SK-MEL-5 (cell line): Measurements from ENCODE around the gene FSIP1. TPM values are rescaled to one million over a fixed set of nuclear protein-coding genes. Genes with fewer than 3 reads are reported as not detected.
A peak's percentile ranks its signal among the peaks of the same experiment; 100 is the strongest.

ENCODE experiments used
- DNase-seq: peaks from one replicate; pipeline ENCODE4 v3.0.0-alpha.2; 2016; ENCODE audit warnings: low read depth, low spot score
- in situ Hi-C: cut with HindIII; loops from 2 replicates; pipeline ENCODE4 v1.10.0; 2016; ENCODE audit warnings: low sequenced_read_pairs, high pct_unique_total_duplicates, low pct_unique_long_range_greater_than_20kb
- total RNA-seq: library from RNA; depleted of rRNA; stranded (reverse); fragments of >200 nt; shearing (Covaris generic); gene quantifications from 2 replicates; pipeline ENCODE4 v1.2.3, GENCODE V29; 2014; rRNA removed

The FSIP1 gene
- total RNA-seq, 1 experiment from 2014 or later = 0.42 TPM

- DNase-seq = peak; percentile 26
- in situ Hi-C loops = no loop called here
These were observed 203.7 kb downstream of the FSIP1 start for GRCh38 chr15:39578851-39579486.

- DNase-seq = no peak
- in situ Hi-C loops = no loop called here
These were observed 207.5 kb downstream of the FSIP1 start for GRCh38 chr15:39575180-39575579.

DNA sequence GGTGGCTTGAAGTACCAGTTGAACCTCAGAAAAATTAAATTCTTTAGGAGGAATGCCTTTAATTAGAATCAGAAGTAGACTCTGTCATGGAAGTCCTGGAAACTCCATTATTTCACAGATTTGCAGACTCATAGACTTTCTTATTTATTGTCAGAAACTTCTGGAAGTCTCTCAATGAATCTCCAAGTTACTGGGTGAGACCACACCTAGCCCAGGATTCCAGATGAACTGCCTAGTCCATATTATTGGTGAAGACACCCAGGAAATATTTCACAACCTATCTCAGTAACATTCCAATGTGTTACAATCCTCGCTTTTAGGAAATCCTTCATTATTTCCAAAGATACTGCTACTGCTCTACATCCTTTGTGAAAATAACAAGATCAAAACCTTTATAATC is 208.2 kb downstream of the FSIP1 start:
- in situ Hi-C loops = no loop called here

GRCh38 chr15:39573844-39574243 is 208.8 kb downstream of the FSIP1 start:
- in situ Hi-C loops = no loop called here
- no peak for DNase-seq

More for the DNA sequence above, 208.2 kb downstream of the FSIP1 start:
- DNase-seq = no peak

- in situ Hi-C loops = no loop called here
- no peak for DNase-seq
These were observed 209.4 kb downstream of the FSIP1 start for GRCh38 chr15:39573287-39573686.

DNA sequence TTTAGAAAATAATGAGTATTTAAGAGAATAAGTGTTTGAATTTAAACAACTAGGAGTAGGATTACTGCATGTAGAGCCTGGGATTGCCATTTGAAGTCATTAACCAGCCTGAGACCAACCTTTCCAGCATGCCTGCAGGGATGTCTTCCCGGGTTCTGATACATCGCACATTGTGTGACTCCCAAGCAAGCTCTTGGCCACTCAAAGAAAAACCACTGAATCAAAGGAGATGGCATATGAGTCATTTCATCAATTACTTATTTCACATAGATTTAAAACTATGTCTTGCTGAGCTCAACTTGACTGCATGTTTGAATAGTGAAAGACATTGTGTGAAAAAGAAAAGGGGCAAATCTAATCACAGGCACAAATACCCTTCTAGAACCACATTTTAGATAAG is 216.8 kb downstream of the FSIP1 start:
- in situ Hi-C loops = no loop called here
- DNase-seq = peak; percentile 32

DNA sequence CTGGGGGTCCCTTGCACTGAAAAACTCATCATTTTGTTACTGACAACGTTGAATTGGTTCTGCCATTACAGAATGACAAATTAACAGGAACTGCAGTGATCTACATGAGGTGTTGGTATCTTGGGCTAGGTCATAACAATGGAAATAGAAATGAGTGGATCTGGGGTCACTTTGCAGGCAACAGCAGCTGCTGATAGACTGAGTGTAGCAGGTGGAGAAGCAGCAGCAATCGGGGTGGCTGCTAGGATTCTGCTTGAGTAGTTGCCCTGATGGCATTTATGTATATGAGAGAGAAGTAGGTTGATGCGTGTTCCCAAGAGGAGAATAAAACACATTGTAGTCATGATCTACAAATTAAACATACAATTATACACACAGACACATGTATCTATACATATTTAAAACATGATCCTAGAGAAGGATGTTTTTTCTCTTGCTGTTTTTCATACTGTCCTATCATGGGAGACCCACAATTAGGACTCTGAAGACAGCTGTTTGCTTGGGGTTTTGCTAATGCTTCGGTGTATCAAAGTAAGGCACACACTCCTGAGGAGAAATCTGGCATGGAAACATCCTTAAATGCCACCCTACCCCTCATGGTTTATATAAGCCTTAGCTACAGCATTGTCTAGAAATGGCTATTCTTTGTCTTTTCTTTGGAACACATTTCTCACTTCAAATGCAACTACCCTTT is 217.5 kb downstream of the FSIP1 start:
- no peak for DNase-seq
- in situ Hi-C loops = no loop called here

GRCh38 chr15:39558421-39558820 is 224.2 kb downstream of the FSIP1 start:
- no peak for DNase-seq
- in situ Hi-C loops = no loop called here

GRCh38 chr15:39556461-39556860 is 226.2 kb downstream of the FSIP1 start:
- DNase-seq = no peak
- in situ Hi-C loops = no loop called here

DNA sequence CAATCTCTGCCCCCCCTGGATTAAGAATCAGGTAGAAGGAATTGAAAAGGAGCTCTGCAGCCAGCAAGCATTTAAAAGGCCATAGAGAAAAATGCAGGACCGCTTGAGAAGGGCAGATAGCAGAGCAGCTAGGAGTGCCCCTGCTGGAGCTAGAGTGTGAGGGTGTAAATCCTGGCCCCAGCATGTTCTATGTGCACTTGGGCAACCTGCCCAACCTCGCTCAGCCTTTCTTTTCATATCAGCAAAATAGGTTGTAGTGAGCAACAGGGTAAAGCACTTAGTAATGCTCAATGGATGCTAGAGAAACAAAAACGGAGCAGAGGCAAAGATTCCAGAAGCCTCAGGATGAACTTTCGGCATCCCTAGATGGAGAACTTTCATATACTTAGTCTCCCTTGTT is 226.8 kb downstream of the FSIP1 start:
- no peak for DNase-seq
- in situ Hi-C loops = no loop called here

GRCh38 chr15:39554746-39555387 is 227.8 kb downstream of the FSIP1 start:
- no peak for DNase-seq
- in situ Hi-C loops = no loop called here

- in situ Hi-C loops = no loop called here
- no peak for DNase-seq
These were observed 228.5 kb downstream of the FSIP1 start for GRCh38 chr15:39553947-39554693.

GRCh38 chr15:39552556-39552955 is 230.1 kb downstream of the FSIP1 start:
- no peak for DNase-seq
- in situ Hi-C loops = no loop called here

DNA sequence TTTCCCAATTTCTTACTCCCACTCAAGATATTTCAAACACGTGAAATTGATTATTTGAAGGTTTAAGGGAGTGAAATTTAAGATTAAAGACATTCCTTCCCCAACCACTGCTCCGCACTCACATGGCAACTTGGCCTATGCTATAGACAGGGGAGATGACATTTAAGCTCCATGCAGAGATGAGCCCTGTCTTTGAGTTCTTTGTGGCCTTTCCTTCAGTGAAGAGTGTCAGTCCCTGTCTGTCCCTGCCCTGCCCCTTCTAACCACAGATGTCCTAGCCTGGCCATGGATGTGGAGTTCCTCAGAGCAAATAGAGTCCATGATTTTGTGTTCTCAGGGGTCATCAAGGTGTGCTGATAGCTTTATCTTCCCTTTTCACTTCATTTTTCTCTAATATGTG is 231.2 kb downstream of the FSIP1 start:
- DNase-seq = no peak
- in situ Hi-C loops = no loop called here

Other genes with a start within 250 kb of the FSIP1 start
- gene THBS1, start 201.8 kb downstream of the FSIP1 start, total RNA-seq = 5.4 and 8.2 TPM in 2 replicates
- gene GPR176, start 137.4 kb upstream of the FSIP1 start, total RNA-seq = 5.3 and 6.3 TPM in 2 replicates
- 68.1 and 71.2 TPM in 2 replicates for gene EIF2AK4, start 151.3 kb upstream of the FSIP1 start, total RNA-seq